ENCODE measurements around the gene TBX19.

DNA sequence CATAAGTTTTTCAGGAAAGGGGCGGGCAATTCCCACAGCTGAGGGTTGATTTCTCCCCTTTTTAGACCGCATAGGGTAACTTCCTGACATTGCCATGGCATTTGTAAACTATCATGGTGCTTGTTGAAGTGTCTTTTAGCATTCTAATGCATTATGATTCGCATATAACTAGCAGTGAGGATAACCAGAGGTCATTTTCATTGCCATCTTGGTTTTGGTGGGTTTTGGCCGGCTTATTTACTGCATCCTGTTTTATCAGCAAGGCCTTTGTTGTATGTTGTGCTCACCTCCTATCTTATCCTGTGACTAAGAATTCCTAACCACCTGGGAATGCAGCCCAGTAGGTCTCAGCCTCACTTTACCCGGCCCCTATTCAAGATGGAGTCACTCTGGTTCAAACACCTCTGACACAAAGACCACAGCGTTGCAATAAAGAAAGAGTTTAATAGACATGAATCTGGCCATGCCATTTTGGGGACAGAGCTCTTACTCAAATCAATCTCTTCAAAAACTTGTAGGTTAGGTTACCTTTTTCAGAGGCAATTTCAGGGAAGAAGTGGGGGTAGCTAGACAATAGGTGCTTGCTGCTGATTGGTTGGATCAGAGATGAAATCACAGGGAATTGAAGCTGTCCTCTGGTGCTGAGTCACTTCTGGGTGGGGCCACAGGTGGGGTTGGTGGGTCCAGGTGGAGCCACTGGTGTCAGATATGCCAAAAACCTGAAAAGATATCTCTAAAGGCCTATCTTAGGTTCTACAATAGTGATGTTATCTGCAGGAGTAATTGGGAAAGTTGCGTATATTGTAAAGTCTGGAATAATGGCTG, 23.3 kb downstream of the TBX19 start:
- TF ChIP-seq, protein P1, sequence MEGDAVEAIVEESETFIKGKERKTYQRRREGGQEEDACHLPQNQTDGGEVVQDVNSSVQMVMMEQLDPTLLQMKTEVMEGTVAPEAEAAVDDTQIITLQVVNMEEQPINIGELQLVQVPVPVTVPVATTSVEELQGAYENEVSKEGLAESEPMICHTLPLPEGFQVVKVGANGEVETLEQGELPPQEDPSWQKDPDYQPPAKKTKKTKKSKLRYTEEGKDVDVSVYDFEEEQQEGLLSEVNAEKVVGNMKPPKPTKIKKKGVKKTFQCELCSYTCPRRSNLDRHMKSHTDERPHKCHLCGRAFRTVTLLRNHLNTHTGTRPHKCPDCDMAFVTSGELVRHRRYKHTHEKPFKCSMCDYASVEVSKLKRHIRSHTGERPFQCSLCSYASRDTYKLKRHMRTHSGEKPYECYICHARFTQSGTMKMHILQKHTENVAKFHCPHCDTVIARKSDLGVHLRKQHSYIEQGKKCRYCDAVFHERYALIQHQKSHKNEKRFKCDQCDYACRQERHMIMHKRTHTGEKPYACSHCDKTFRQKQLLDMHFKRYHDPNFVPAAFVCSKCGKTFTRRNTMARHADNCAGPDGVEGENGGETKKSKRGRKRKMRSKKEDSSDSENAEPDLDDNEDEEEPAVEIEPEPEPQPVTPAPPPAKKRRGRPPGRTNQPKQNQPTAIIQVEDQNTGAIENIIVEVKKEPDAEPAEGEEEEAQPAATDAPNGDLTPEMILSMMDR (IDR thresholded peaks at IDR 0.05; ENCODE audit: low read depth, low read length, poor library complexity, severe bottlenecking) = no peak
- no peak for TF ChIP-seq EZH2phosphoT487 (IDR thresholded peaks at IDR 0.05; ENCODE audit: borderline replicate concordance, low read length)

All from DOHH2 (cell line).